Activated T-helper 17 cell treated with anti-CD3 and anti-CD28 coated beads, Interleukin-2, amount 50 U/mL, for 72 hours (primary cell): ENCODE results near the gene SCARB2. TPM values are rescaled to one million over a fixed set of nuclear protein-coding genes. Genes with fewer than 3 reads are reported as not detected.
"Not testable (repeated sequence)": the region's sequence is repeated elsewhere in the genome, so short reads cannot be mapped to it uniquely, and the experiment has no call there.

Experiments used
- ATAC-seq: fragments of 150-1000 bp; cut with Tn5 transposase; replicated peaks from 2 replicates; pipeline ENCODE4 v1.10.0; 2021; ENCODE audit warnings: mild to moderate bottlenecking, moderate library complexity
- H3K27ac Mint-ChIP-seq: one replicate; pipeline ENCODE4 v1.8.0; 2022; ENCODE audit warnings: mixed read lengths
- H3K27me3 Mint-ChIP-seq: one replicate; pipeline ENCODE4 v1.8.0; 2022; ENCODE audit warnings: mixed read lengths
- H3K36me3 Mint-ChIP-seq: one replicate; pipeline ENCODE4 v1.8.0; 2022; ENCODE audit warnings: low read depth, mild to moderate bottlenecking, mixed read lengths
- H3K4me1 Mint-ChIP-seq: one replicate; pipeline ENCODE4 v1.8.0; 2022; ENCODE audit warnings: mixed read lengths
- H3K4me3 Mint-ChIP-seq: one replicate; pipeline ENCODE4 v1.8.0; 2022; ENCODE audit warnings: mild to moderate bottlenecking, mixed read lengths
- H3K9me3 Mint-ChIP-seq: one replicate; pipeline ENCODE4 v1.8.0; 2022; ENCODE audit warnings: mixed read lengths
- total RNA-seq, 2 donors: library from RNA; stranded (reverse); gene quantifications; one replicate each; pipeline ENCODE4 v1.2.3, GENCODE V29; 2022

SCARB2 gene
- 10 to 100 TPM in 1 of 2 donors, 1 to 10 TPM in 1; 3.0 to 15.9 TPM for total RNA-seq

- H3K4me3 Mint-ChIP-seq: peak within 1 kb of the TSS; percentile 87
- H3K27ac Mint-ChIP-seq: peak within 1 kb of the TSS; percentile 78
- peak; percentile 76 for ATAC-seq
- H3K36me3 Mint-ChIP-seq: no peaks in the 10 kb centered on the region
- no peaks in the 10 kb centered on the region for H3K9me3 Mint-ChIP-seq
- no peaks in the 10 kb centered on the region for H3K27me3 Mint-ChIP-seq
- H3K4me1 Mint-ChIP-seq: peaks cover 18% of the 10 kb centered on the region
These were observed at the start of gene SCARB2 for GRCh38 chr4:76213415-76214176. SCARB2 (minus strand) TSS chr4:76213824; CDS start chr4:76213543, 281 bp downstream.

- Mint-ChIP-seq H3K4me3 (no peak overlapping the region), H3K4me1 (no peaks in the 10 kb centered on the region), H3K9me3 (no peaks in the 10 kb centered on the region), H3K27me3 (peaks cover 20% of the 10 kb centered on the region), H3K27ac (no peak overlapping the region), H3K36me3 (no peaks in the 10 kb centered on the region)
- no peak for ATAC-seq
These were observed 46.9 kb upstream of the SCARB2 start for GRCh38 chr4:76260571-76260970.

GRCh38 chr4:76257824-76258223 lies 44.2 kb upstream of the SCARB2 start:
- H3K9me3 Mint-ChIP-seq: no peaks in the 10 kb centered on the region
- H3K27ac Mint-ChIP-seq: no peak overlapping the region
- peaks cover 46% of the 10 kb centered on the region for H3K27me3 Mint-ChIP-seq
- no peak overlapping the region for H3K4me3 Mint-ChIP-seq
- ATAC-seq: no peak
- no peaks in the 10 kb centered on the region for H3K4me1 Mint-ChIP-seq
- H3K36me3 Mint-ChIP-seq: no peaks in the 10 kb centered on the region

- Mint-ChIP-seq H3K36me3 (no peaks in the 10 kb centered on the region), H3K9me3 (no peaks in the 10 kb centered on the region), H3K4me3 (no peak overlapping the region), H3K27me3 (peaks cover 55% of the 10 kb centered on the region), H3K4me1 (no peaks in the 10 kb centered on the region), H3K27ac (no peak overlapping the region)
- no peak for ATAC-seq
These were observed 43.3 kb upstream of the SCARB2 start for GRCh38 chr4:76256968-76257367.

GRCh38 chr4:76256032-76256431 lies 42.4 kb upstream of the SCARB2 start:
- Mint-ChIP-seq H3K27me3 (peaks cover 60% of the 10 kb centered on the region), H3K9me3 (no peaks in the 10 kb centered on the region), H3K27ac (no peak overlapping the region), H3K36me3 (no peaks in the 10 kb centered on the region), H3K4me3 (no peak overlapping the region), H3K4me1 (peaks cover 4% of the 10 kb centered on the region)
- ATAC-seq: no peak

GRCh38 chr4:76253511-76253910 lies 39.9 kb upstream of the SCARB2 start:
- no peak overlapping the region for H3K4me3 Mint-ChIP-seq
- H3K9me3 Mint-ChIP-seq: no peaks in the 10 kb centered on the region
- peaks cover 4% of the 10 kb centered on the region for H3K4me1 Mint-ChIP-seq
- no peaks in the 10 kb centered on the region for H3K36me3 Mint-ChIP-seq
- ATAC-seq: no peak
- H3K27ac Mint-ChIP-seq: no peak overlapping the region
- peaks cover 73% of the 10 kb centered on the region for H3K27me3 Mint-ChIP-seq

GRCh38 chr4:76252271-76252653 lies 38.6 kb upstream of the SCARB2 start:
- ATAC-seq: no peak
- no peaks in the 10 kb centered on the region for H3K36me3 Mint-ChIP-seq
- peaks cover 68% of the 10 kb centered on the region for H3K27me3 Mint-ChIP-seq
- H3K4me1 Mint-ChIP-seq: peaks cover 4% of the 10 kb centered on the region
- H3K9me3 Mint-ChIP-seq: no peaks in the 10 kb centered on the region
- no peak overlapping the region for H3K27ac Mint-ChIP-seq
- H3K4me3 Mint-ChIP-seq: peak overlapping the region; percentile 69

- ATAC-seq: peak; percentile 78
These were observed 38.0 kb upstream of the SCARB2 start, which contains the start of gene FAM47E for GRCh38 chr4:76251441-76252270. FAM47E (plus strand) TSS chr4:76251721; CDS start chr4:76251747, 26 bp downstream.

GRCh38 chr4:76250962-76251361 lies 37.3 kb upstream of the SCARB2 start:
- ATAC-seq: no peak
- H3K27me3 Mint-ChIP-seq: peaks cover 67% of the 10 kb centered on the region
- H3K4me1 Mint-ChIP-seq: peaks cover 4% of the 10 kb centered on the region
- peak overlapping the region; percentile 69 for H3K4me3 Mint-ChIP-seq
- no peak overlapping the region for H3K27ac Mint-ChIP-seq
- no peaks in the 10 kb centered on the region for H3K36me3 Mint-ChIP-seq
- no peaks in the 10 kb centered on the region for H3K9me3 Mint-ChIP-seq

More at GRCh38 chr4:76251441-76252270, 38.0 kb upstream of the SCARB2 start, which contains the start of gene FAM47E:
- no peaks in the 10 kb centered on the region for H3K9me3 Mint-ChIP-seq
- peak within 1 kb of the TSS; percentile 69 for H3K4me3 Mint-ChIP-seq
- H3K4me1 Mint-ChIP-seq: peaks cover 4% of the 10 kb centered on the region
- H3K27me3 Mint-ChIP-seq: peaks cover 72% of the 10 kb centered on the region
- no peaks in the 10 kb centered on the region for H3K36me3 Mint-ChIP-seq
- H3K27ac Mint-ChIP-seq: no peak within 1 kb of the TSS

GRCh38 chr4:76246852-76247251 lies 33.2 kb upstream of the SCARB2 start:
- H3K27me3 Mint-ChIP-seq: peaks cover 49% of the 10 kb centered on the region
- H3K9me3 Mint-ChIP-seq: no peaks in the 10 kb centered on the region
- no peak overlapping the region for H3K4me3 Mint-ChIP-seq
- H3K4me1 Mint-ChIP-seq: peaks cover 4% of the 10 kb centered on the region
- H3K27ac Mint-ChIP-seq: no peak overlapping the region
- ATAC-seq: no peak
- H3K36me3 Mint-ChIP-seq: no peaks in the 10 kb centered on the region

- Mint-ChIP-seq H3K9me3 (no peaks in the 10 kb centered on the region), H3K4me3 (no peak overlapping the region), H3K27me3 (peaks cover 47% of the 10 kb centered on the region), H3K4me1 (no peaks in the 10 kb centered on the region), H3K36me3 (no peaks in the 10 kb centered on the region), H3K27ac (no peak overlapping the region)
- ATAC-seq: no peak
These were observed 32.4 kb upstream of the SCARB2 start for GRCh38 chr4:76246025-76246424.

GRCh38 chr4:76243877-76244276 lies 30.3 kb upstream of the SCARB2 start:
- H3K9me3 Mint-ChIP-seq, H3K27ac Mint-ChIP-seq, H3K36me3 Mint-ChIP-seq, H3K4me3 Mint-ChIP-seq, ATAC-seq, H3K4me1 Mint-ChIP-seq: not testable (repeated sequence)
- peaks cover 30% of the 10 kb centered on the region for H3K27me3 Mint-ChIP-seq

GRCh38 chr4:76240236-76240635 lies 26.6 kb upstream of the SCARB2 start:
- no peak overlapping the region for H3K4me3 Mint-ChIP-seq
- H3K27me3 Mint-ChIP-seq: peaks cover 16% of the 10 kb centered on the region
- no peak overlapping the region for H3K27ac Mint-ChIP-seq
- no peak for ATAC-seq
- H3K4me1 Mint-ChIP-seq: no peaks in the 10 kb centered on the region
- H3K36me3 Mint-ChIP-seq: no peaks in the 10 kb centered on the region
- H3K9me3 Mint-ChIP-seq: peaks cover 14% of the 10 kb centered on the region

GRCh38 chr4:76238701-76239100 lies 25.1 kb upstream of the SCARB2 start:
- Mint-ChIP-seq H3K4me1 (no peaks in the 10 kb centered on the region), H3K4me3 (no peak overlapping the region), H3K9me3 (peaks cover 14% of the 10 kb centered on the region), H3K36me3 (no peaks in the 10 kb centered on the region), H3K27me3 (peaks cover 11% of the 10 kb centered on the region), H3K27ac (no peak overlapping the region)
- no peak for ATAC-seq

GRCh38 chr4:76238236-76238635 lies 24.6 kb upstream of the SCARB2 start:
- H3K27me3 Mint-ChIP-seq: peaks cover 9% of the 10 kb centered on the region
- no peaks in the 10 kb centered on the region for H3K4me1 Mint-ChIP-seq
- no peak overlapping the region for H3K27ac Mint-ChIP-seq
- H3K4me3 Mint-ChIP-seq: no peak overlapping the region
- H3K9me3 Mint-ChIP-seq: peaks cover 14% of the 10 kb centered on the region
- ATAC-seq: no peak
- no peaks in the 10 kb centered on the region for H3K36me3 Mint-ChIP-seq
